ENCODE measurements around the gene NRAP.
"Not testable (repeated sequence)": the region's sequence is repeated elsewhere in the genome, so short reads cannot be mapped to it uniquely, and the experiment has no call there.

Gene NRAP

DNA sequence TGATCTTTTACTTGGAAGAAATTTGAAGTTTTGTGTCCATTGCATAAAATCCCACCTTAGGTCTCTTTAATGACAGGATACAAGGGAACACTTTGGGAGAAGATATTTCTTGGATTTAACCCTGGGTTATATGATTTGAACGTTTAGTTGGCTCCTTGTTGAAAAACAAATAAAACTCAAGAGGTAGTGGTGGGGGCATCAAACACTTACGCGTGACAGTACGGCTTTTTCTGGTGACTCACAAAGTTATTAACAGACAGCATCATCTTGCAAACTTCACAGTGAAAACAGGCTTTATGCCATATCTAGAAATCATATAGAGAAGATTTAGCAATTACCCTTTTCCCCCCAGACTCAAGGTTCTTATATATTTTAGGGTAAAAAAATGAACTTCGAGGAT is 699 bp downstream of the NRAP start:
- no peak overlapping the region for H3K27ac ChIP-seq
- H3K9me3 ChIP-seq = no peaks in the 10 kb centered on the region
- TF ChIP-seq Cebpa-rat (IDR thresholded peaks at IDR 0.05) = no peak
- no peak overlapping the region for H3K4me2 ChIP-seq
- no peaks in the 10 kb centered on the region; the same call in 1 of the 2 replicates for H3K4me1 ChIP-seq
- H3K36me3 ChIP-seq = no peaks in the 10 kb centered on the region
- no peak overlapping the region for H3K9ac ChIP-seq
- no peaks in the 10 kb centered on the region for H3K27me3 ChIP-seq
- H4K20me1 ChIP-seq = no peaks in the 10 kb centered on the region
- H3K4me3 ChIP-seq = no peak overlapping the region

DNA sequence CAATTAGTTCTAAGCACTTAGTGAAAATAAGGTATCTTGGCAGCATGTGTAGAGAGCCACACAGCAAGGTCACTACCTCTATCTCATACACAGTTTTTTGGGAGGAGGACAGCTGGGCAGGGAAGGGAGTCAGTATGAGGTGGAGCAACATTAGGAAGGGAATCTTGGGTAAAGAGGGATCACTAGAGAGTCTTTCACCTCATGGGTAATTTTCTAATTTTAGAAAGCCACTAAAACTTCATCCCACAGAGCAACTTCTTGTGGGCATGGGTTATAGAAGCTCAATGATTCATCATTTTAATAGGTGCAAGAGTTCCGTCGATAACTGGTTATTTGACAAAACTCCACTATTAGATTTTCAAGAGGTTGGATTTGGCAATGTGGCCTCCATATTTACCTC is 2.5 kb downstream of the NRAP start:
- TF ChIP-seq Cebpa-rat (IDR thresholded peaks at IDR 0.05) = no peak
- no peaks in the 10 kb centered on the region for H3K4me1 ChIP-seq
- no peak overlapping the region for H3K27ac ChIP-seq
- H3K4me2 ChIP-seq = no peak overlapping the region
- no peaks in the 10 kb centered on the region for H4K20me1 ChIP-seq
- no peaks in the 10 kb centered on the region for H3K36me3 ChIP-seq
- no peaks in the 10 kb centered on the region for H3K9me3 ChIP-seq
- H3K4me3 ChIP-seq = no peak overlapping the region
- no peaks in the 10 kb centered on the region for H3K27me3 ChIP-seq
- H3K9ac ChIP-seq = no peak overlapping the region

DNA sequence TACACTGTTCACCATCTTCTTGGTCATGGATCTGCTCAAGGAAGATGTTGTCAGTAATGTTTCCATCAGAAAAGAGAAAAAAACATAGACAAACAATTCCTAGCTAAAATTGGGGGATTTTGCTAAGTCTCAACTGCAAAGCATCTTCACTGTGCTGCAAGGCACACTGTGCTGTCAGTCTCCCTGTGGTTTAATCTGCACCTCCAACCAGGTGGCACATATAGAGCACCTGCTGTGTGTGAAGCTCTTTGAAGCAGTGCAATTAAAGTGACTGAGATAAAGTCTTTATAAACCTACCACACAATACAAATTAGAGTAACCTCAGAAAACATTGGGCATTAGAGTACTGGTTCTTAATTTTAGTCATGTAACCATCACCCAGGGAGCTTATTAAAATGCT is 6.3 kb downstream of the NRAP start:
- no peaks in the 10 kb centered on the region for H3K4me1 ChIP-seq
- H3K4me3 ChIP-seq = no peak overlapping the region
- no peaks in the 10 kb centered on the region for H4K20me1 ChIP-seq

DNA sequence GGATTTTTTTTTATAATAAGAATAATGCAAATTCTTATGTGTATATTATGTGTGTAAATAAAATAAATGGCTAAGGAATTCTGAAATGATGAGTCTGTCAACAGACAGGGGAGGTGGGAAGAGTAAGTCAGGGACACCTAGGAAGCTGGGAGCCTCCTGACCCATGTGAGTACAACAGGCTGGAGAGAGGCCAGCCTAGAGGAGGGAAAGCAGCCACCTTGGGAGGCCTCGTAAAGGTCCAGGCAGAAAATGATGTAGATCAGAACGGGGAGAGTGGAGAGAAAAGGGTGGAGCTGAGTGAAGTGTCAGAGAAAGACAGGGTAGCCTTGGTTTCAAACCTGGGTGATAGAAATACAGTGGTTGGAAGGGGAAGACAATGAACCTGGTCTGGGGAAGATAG is 6.9 kb downstream of the NRAP start:
- no peak for TF ChIP-seq Cebpa-rat (IDR thresholded peaks at IDR 0.05)
- no peak overlapping the region for H3K9ac ChIP-seq
- H3K4me1 ChIP-seq = no peaks in the 10 kb centered on the region
- no peaks in the 10 kb centered on the region for H3K36me3 ChIP-seq
- H3K27ac ChIP-seq = no peak overlapping the region
- H3K9me3 ChIP-seq = no peaks in the 10 kb centered on the region
- H4K20me1 ChIP-seq = no peaks in the 10 kb centered on the region
- H3K4me3 ChIP-seq = no peak overlapping the region
- H3K27me3 ChIP-seq = no peaks in the 10 kb centered on the region
- no peak overlapping the region for H3K4me2 ChIP-seq

More for the DNA sequence above, 6.3 kb downstream of the NRAP start:
- Histone ChIP-seq H3K27me3 (no peaks in the 10 kb centered on the region), H3K27ac (no peak overlapping the region), H3K9ac (no peak overlapping the region), H3K4me2 (no peak overlapping the region), H3K36me3 (no peaks in the 10 kb centered on the region), H3K9me3 (no peaks in the 10 kb centered on the region)
- TF ChIP-seq Cebpa-rat (IDR thresholded peaks at IDR 0.05) = no peak

DNA sequence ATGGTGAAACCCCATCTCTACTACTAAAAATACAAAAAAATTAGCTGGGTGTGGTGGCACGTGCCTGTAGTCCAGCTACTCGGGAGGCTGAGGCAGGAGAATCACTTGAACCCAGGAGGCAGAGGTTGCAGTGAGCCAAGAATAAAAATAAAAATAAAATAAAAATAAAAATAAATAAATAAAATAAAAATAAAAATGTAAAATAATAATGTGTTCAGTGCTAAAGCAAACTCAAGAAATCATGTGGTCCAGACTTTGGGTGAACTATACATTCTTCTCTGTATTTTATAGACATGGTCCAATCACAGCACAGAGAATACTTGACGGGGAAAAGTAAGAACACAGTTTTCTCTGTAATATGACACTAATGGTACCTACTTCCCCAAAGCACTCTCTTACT is 11.4 kb downstream of the NRAP start:
- not testable (repeated sequence) for H3K27ac ChIP-seq, H3K9me3 ChIP-seq, H3K36me3 ChIP-seq, H3K4me3 ChIP-seq, H3K4me1 ChIP-seq, H4K20me1 ChIP-seq, H3K27me3 ChIP-seq, H3K4me2 ChIP-seq, H3K9ac ChIP-seq

DNA sequence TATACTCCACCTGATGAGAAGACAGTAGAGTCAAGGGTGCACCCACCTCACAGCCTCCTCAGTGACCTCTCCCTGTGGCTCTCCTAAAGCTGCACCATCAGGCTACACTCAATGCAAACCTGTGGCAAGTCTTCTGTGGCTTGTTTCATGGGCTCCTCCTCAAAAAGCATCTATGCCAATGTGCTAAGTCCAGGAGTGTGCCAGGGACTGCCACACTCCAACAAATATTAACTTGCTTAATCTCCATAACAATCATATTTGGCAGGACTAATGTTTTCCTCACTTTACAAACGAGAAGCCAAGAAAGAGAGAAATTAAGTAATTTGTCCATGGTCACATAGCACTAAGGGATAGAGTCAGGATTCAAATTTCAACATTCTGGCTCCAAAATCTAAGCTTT is 11.9 kb downstream of the NRAP start:
- Histone ChIP-seq H3K27ac (no peak overlapping the region), H3K36me3 (no peaks in the 10 kb centered on the region), H3K4me3 (no peak overlapping the region), H4K20me1 (no peaks in the 10 kb centered on the region), H3K4me1 (no peaks in the 10 kb centered on the region), H3K9ac (no peak overlapping the region), H3K4me2 (no peak overlapping the region), H3K9me3 (no peaks in the 10 kb centered on the region), H3K27me3 (no peaks in the 10 kb centered on the region)
- TF ChIP-seq Cebpa-rat (IDR thresholded peaks at IDR 0.05) = no peak

DNA sequence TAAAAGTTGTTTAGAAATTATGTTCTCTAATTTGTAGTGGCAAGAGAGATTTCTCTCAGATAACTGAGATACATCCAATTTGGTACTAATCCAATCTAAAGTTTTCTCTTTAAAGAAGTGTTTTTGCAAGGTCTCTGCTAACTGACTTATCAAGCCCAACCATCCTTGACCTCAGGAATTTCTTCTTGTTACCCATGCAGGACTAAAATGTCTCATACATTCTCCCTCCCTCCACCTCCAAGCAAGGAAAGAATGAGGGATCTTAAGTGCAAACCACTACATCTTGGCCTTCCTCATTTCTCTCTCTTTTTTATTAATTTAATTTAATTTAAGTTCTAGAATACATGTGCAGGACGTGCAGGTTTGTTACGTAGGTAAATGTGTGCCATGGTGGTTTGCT is 12.8 kb downstream of the NRAP start:
- no peaks in the 10 kb centered on the region for H3K4me1 ChIP-seq
- no peak for TF ChIP-seq Cebpa-rat (IDR thresholded peaks at IDR 0.05)

DNA sequence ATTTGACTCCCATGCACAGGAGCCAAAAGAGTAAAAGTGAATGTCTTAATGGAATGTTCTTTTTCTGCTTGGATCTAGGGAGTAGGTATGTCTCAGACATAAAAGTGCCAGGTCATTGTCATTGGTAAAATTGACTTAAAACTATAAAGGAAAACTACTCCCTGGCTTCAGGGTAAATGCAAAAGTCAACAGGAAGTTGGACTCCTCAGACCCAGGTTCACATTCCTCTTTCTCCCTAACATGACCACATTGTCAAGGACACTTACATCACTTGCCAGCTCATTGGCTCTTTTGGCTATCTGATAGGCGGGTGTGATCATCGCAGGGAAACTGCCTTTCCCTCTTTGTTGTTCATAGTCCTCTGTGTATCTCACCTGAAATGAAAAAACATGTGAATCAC is 13.7 kb downstream of the NRAP start:
- no peaks in the 10 kb centered on the region for H3K4me1 ChIP-seq
- no peaks in the 10 kb centered on the region for H3K27me3 ChIP-seq
- TF ChIP-seq Cebpa-rat (IDR thresholded peaks at IDR 0.05) = no peak
- no peak overlapping the region for H3K4me3 ChIP-seq
- no peaks in the 10 kb centered on the region for H4K20me1 ChIP-seq
- no peaks in the 10 kb centered on the region for H3K9me3 ChIP-seq
- H3K9ac ChIP-seq = no peak overlapping the region
- H3K27ac ChIP-seq = no peak overlapping the region
- no peaks in the 10 kb centered on the region for H3K36me3 ChIP-seq
- H3K4me2 ChIP-seq = no peak overlapping the region

More for the DNA sequence above, 12.8 kb downstream of the NRAP start:
- Histone ChIP-seq H3K9ac (no peak overlapping the region), H3K9me3 (no peaks in the 10 kb centered on the region), H3K27me3 (no peaks in the 10 kb centered on the region), H3K4me2 (no peak overlapping the region), H3K27ac (no peak overlapping the region), H3K4me3 (no peak overlapping the region), H4K20me1 (no peaks in the 10 kb centered on the region), H3K36me3 (no peaks in the 10 kb centered on the region)

DNA sequence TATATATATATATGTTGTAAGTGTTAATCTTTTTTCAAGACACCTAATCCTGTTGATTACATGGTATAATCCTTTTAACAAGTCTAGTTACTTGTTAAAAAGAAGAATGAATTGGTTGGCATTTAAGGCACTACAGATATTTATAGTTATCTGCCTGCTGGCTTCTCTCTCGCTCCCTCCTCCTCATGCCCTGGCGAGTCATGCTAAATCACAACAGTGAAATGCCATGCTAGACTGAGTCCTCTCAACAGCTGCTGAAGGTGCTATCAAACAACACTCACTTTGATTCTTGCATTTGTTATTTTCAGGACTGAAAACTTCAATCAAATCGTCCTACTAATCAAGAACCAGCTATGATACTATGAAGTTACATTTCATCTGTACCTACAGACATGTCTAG is 15.4 kb downstream of the NRAP start:
- H3K9ac ChIP-seq = no peak overlapping the region
- H3K4me2 ChIP-seq = no peak overlapping the region
- H4K20me1 ChIP-seq = no peaks in the 10 kb centered on the region
- H3K27ac ChIP-seq = no peak overlapping the region
- no peaks in the 10 kb centered on the region for H3K9me3 ChIP-seq
- H3K4me1 ChIP-seq = no peaks in the 10 kb centered on the region
- no peak for TF ChIP-seq Cebpa-rat (IDR thresholded peaks at IDR 0.05)
- no peaks in the 10 kb centered on the region for H3K27me3 ChIP-seq
- no peaks in the 10 kb centered on the region for H3K36me3 ChIP-seq
- no peak overlapping the region for H3K4me3 ChIP-seq

DNA sequence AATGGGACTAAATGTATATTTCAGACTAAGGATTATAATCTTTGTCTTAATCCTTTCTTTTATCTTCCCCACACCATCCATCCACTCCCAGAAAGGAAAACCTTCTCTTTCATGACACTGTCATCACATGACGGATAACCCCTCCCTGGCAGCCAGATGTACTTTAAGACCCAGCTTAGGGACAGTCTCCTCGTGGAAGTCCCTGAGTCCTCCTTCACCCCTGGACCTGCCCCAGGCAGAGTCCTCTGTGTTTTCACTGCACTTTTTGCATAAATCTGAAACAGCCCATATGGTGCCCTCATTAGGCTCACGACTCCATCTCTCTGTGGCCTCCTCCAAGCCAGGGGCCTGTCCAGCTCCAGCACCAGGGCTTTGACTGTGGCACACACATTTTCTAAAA is 16.0 kb downstream of the NRAP start:
- Histone ChIP-seq H3K9ac (no peak overlapping the region), H3K4me2 (no peak overlapping the region)

More for the DNA sequence above, 16.0 kb downstream of the NRAP start:
- TF ChIP-seq Cebpa-rat (IDR thresholded peaks at IDR 0.05) = no peak
- Histone ChIP-seq H3K36me3 (no peaks in the 10 kb centered on the region), H3K4me3 (no peak overlapping the region), H4K20me1 (no peaks in the 10 kb centered on the region), H3K4me1 (no peaks in the 10 kb centered on the region), H3K27ac (no peak overlapping the region), H3K9me3 (no peaks in the 10 kb centered on the region), H3K27me3 (no peaks in the 10 kb centered on the region)

Data from BLaER1 (cell line).